WI38 (cell line): ENCODE data around the gene IBA57.
"Not testable (repeated sequence)": the region's sequence is repeated elsewhere in the genome, so short reads cannot be mapped to it uniquely, and the experiment has no call there.

Source experiments
- H3K4me3 ChIP-seq: 2 replicates; pipeline ENCODE4 v1.5.1; 2011; ENCODE audit warnings: low read depth, mild to moderate bottlenecking, control low read depth, low read length
- TF ChIP-seq, protein P1 (sequence below): IDR thresholded peaks from 2 replicates; pipeline ENCODE4 v1.5.1; 2012; ENCODE audit warnings: low read depth, mild to moderate bottlenecking, control low read depth, low read length

IBA57 gene

GRCh38 chr1:228170666-228171065, 5.1 kb downstream of the IBA57 start:
- no peak overlapping the region for H3K4me3 ChIP-seq
- TF ChIP-seq, protein P1, sequence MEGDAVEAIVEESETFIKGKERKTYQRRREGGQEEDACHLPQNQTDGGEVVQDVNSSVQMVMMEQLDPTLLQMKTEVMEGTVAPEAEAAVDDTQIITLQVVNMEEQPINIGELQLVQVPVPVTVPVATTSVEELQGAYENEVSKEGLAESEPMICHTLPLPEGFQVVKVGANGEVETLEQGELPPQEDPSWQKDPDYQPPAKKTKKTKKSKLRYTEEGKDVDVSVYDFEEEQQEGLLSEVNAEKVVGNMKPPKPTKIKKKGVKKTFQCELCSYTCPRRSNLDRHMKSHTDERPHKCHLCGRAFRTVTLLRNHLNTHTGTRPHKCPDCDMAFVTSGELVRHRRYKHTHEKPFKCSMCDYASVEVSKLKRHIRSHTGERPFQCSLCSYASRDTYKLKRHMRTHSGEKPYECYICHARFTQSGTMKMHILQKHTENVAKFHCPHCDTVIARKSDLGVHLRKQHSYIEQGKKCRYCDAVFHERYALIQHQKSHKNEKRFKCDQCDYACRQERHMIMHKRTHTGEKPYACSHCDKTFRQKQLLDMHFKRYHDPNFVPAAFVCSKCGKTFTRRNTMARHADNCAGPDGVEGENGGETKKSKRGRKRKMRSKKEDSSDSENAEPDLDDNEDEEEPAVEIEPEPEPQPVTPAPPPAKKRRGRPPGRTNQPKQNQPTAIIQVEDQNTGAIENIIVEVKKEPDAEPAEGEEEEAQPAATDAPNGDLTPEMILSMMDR: no peak

DNA sequence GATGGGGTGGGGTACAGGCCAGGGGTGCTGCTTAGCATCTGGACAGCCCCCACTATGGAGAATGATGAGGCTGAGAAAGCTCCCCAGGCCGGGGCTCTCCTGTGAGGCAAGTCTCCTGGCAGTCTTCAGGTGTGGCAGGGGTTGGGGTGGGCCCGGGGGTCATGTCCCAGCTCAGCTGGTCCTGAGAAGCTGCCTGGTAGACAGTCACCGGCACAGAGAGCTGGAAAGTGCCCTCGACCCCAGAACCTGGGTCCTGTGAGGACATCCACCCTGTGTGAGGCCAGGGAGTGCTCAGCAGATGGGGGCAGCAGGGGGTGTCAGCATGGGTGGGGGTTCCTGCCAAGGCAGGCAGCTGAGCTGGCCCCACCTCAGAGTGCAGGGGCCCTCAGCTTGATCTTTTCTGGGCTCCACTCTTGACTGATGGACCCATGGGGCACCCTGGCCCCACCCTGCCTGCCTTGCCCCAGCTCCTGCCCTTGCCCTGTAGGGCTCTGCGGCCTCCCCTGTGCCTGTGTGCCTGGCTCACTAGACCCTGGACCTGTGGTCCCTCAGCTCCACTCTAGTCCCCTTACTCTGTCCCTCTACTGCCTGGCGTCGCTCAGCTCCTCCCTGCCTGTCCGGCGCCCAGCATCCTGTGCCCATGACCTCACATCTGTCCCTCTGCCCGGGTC, 5.8 kb downstream of the IBA57 start:
- no peak overlapping the region for H3K4me3 ChIP-seq
- TF ChIP-seq, protein P1: no peak

- TF ChIP-seq, protein P1: no peak
Observed at GRCh38 chr1:228172591-228173527, 7.3 kb downstream of the IBA57 start.

GRCh38 chr1:228173528-228174481, 8.2 kb downstream of the IBA57 start:
- H3K4me3 ChIP-seq: not testable (repeated sequence)

More at GRCh38 chr1:228172591-228173527, 7.3 kb downstream of the IBA57 start:
- H3K4me3 ChIP-seq: no peak overlapping the region

- TF ChIP-seq, protein P1: no peak
- no peak overlapping the region for H3K4me3 ChIP-seq
Observed at GRCh38 chr1:228174482-228175315, 9.1 kb downstream of the IBA57 start.

DNA sequence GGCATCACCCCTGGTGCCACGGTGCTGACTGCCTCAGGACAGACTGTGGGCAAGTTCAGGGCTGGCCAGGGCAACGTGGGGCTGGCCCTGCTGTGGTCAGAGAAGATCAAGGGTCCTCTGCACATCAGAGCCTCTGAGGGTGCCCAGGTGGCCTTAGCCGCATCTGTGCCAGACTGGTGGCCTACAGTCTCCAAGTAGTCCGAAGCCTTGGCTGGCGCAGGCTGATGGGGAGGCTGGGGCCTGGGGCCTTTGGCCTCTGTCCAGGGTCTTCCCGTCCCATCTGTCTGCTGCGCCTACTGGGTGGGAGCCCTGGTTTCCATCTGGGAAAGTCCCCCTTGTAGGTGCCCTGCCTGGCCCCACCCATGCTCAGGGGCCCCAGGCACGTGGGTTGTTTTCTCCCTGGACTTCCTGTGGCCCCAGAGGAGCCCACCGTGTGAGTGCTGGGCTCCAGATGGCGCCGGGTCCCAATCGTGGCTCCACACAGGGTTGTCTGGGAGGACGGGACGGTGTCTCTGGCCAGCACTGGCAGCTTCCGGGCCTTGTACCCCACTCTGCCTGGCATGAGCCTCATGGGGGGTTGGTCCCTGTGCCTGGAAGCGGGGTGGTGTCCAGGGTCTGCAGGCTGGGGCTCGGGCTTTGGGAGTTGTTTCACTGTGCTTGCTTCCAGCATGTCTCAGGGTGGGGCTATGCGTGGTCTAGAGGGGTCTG, 9.9 kb downstream of the IBA57 start:
- no peak overlapping the region for H3K4me3 ChIP-seq
- TF ChIP-seq, protein P1: no peak
